ENCODE data around the gene MPV17L2.
A peak's percentile ranks its signal among the peaks of the same experiment; 100 is the strongest.

MPV17L2 gene

DNA sequence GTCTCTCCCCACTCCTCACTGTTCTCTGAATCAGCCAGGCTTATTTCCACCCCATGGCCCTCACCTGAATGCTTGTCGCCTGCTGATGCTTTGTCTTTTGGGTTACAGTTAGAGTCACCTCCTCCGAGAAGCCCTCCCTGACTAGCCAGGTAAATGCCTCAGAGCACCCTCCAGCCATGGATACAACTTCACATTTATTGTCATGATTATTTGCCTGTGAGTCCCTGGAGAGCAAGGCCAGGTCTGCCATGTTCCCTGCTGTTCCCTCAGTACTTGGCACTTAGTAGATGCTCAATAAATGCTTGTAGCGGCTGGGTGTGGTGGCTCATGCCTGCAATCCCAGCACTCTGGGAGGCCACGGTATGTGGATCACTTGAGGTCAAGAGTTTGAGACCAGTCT lies 36.9 kb downstream of the MPV17L2 start:
- peaks cover 6% of the 10 kb centered on the region for H3K27me3 ChIP-seq (ENCODE audit: insufficient read depth, low read length, poor library complexity)

DNA sequence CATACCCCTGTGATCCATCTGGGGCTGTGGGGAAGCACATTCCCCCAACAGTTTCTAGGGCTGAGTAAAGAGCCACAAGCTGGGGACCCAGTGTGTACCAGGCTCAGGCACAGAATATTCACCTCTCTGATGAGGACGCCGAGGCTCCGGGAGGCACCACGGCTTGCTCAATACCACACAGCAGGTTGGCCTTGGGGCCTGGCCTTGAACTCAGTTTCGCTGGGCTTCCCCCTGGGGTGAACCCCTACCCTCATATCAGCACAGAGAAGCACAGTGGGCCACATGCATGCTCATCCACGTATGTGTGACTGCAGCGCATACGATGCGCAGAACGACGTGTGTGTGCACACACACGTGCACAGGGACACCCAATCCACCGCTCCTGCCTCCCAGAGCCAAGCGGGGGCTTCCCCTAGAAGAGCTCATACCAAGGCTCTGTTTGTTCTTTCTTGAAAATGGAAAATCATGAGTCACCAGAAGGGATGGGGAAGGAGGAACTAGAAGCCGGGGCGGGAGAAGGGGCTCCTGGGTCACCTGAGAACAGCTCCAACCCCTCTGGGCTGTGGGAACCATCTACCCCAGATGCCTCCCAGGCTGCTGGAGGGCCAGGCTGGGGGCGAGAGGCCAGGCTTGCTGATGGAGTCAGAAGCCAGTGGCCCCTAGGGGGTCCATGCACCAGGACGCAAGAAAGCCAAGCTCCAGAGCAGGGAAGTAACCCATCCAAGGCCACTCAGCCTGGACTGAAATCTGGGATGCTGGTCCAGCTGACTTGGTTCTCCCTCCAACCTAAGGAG lies 38.1 kb downstream of the MPV17L2 start:
- no peak overlapping the region for H3K4me3 ChIP-seq (ENCODE audit: low read length)
- no peak overlapping the region for H3K23ac ChIP-seq (ENCODE audit: low read length)
- H2AK5ac ChIP-seq (ENCODE audit: low read length), result no peak overlapping the region
- H3K56ac ChIP-seq (ENCODE audit: low read length), result peak overlapping the region; percentile 59
- WGBS (ENCODE audit: extremely low coverage, insufficient coverage, low lambda C conversion rate), result no CpG with 5 or more reads among the region's 18 CpGs
- H3K27me3 ChIP-seq (ENCODE audit: insufficient read depth, low read length, poor library complexity), result no peaks in the 10 kb centered on the region
- no peak overlapping the region for H4K8ac ChIP-seq (ENCODE audit: low read depth, low read length)
- no peak overlapping the region for H2BK15ac ChIP-seq (replicated peaks; ENCODE audit: low read depth)
- H3K4me1 ChIP-seq (ENCODE audit: control insufficient read depth, low read depth, low read length), result peaks cover 6% of the 10 kb centered on the region
- H3K4me2 ChIP-seq (ENCODE audit: low read length), result no peak overlapping the region
- no peak overlapping the region for H3K4ac ChIP-seq (ENCODE audit: low read depth, low read length)
- H3K79me2 ChIP-seq (ENCODE audit: control insufficient read depth, insufficient read depth, low read length), result no peaks in the 10 kb centered on the region
- H3K27ac ChIP-seq (ENCODE audit: low read depth, low read length), result no peak overlapping the region
- H2BK120ac ChIP-seq (ENCODE audit: low read depth, low read length), result no peak overlapping the region
- H3K18ac ChIP-seq (ENCODE audit: low read length), result no peak overlapping the region
- H3K36me3 ChIP-seq (ENCODE audit: control insufficient read depth, insufficient read depth, low read length), result no peaks in the 10 kb centered on the region
- no peak overlapping the region for H4K5ac ChIP-seq (ENCODE audit: low read length)
- no peak for DNase-seq
- H3K9ac ChIP-seq (ENCODE audit: low read length), result no peak overlapping the region
- H2BK5ac ChIP-seq (ENCODE audit: low read length), result no peak overlapping the region
- H3K79me1 ChIP-seq (ENCODE audit: low read length), result no peaks in the 10 kb centered on the region

More for the DNA sequence above, 36.9 kb downstream of the MPV17L2 start:
- H3K4me2 ChIP-seq (ENCODE audit: low read length), result no peak overlapping the region
- no peak overlapping the region for H2BK15ac ChIP-seq (replicated peaks; ENCODE audit: low read depth)
- no peak overlapping the region for H2AK5ac ChIP-seq (ENCODE audit: low read length)
- no peaks in the 10 kb centered on the region for H3K79me2 ChIP-seq (ENCODE audit: control insufficient read depth, insufficient read depth, low read length)
- H4K8ac ChIP-seq (ENCODE audit: low read depth, low read length), result no peak overlapping the region
- WGBS (ENCODE audit: extremely low coverage, insufficient coverage, low lambda C conversion rate), result no CpG with 5 or more reads among the region's 4 CpGs
- H3K36me3 ChIP-seq (ENCODE audit: control insufficient read depth, insufficient read depth, low read length), result no peaks in the 10 kb centered on the region
- peaks cover 6% of the 10 kb centered on the region for H3K4me1 ChIP-seq (ENCODE audit: control insufficient read depth, low read depth, low read length)
- no peak overlapping the region for H3K27ac ChIP-seq (ENCODE audit: low read depth, low read length)
- H3K9ac ChIP-seq (ENCODE audit: low read length), result no peak overlapping the region
- H2BK5ac ChIP-seq (ENCODE audit: low read length), result no peak overlapping the region
- H3K23ac ChIP-seq (ENCODE audit: low read length), result no peak overlapping the region
- no peak overlapping the region for H2BK120ac ChIP-seq (ENCODE audit: low read depth, low read length)
- H3K4me3 ChIP-seq (ENCODE audit: low read length), result no peak overlapping the region
- DNase-seq, result no peak
- no peak overlapping the region for H3K4ac ChIP-seq (ENCODE audit: low read depth, low read length)
- H3K56ac ChIP-seq (ENCODE audit: low read length), result no peak overlapping the region
- no peaks in the 10 kb centered on the region for H3K79me1 ChIP-seq (ENCODE audit: low read length)
- H3K18ac ChIP-seq (ENCODE audit: low read length), result no peak overlapping the region
- H4K5ac ChIP-seq (ENCODE audit: low read length), result no peak overlapping the region

DNA sequence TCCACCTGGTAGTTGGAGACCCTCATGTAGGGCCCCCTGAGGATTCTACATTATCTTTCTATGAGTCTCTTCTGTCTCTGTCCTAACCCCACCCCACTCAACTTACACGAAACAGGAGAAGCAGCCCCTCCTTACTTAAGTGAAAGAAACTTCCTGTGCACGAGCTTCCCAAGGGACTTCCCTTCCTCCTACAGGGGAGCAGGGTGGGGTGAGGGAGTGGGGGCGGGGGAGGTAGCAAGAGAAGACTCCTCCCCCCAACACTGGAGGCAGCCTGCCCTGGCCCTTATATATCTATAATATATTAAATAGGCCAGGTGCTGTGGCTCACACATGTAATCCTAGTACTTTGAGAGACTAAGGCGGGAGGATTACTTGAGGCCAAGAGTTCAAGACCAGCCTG lies 38.8 kb downstream of the MPV17L2 start:
- H2BK15ac ChIP-seq (replicated peaks; ENCODE audit: low read depth), result no peak overlapping the region
- no peak overlapping the region for H3K4me2 ChIP-seq (ENCODE audit: low read length)
- no peak overlapping the region for H3K4ac ChIP-seq (ENCODE audit: low read depth, low read length)
- no peak overlapping the region for H3K9ac ChIP-seq (ENCODE audit: low read length)
- no peaks in the 10 kb centered on the region for H3K79me2 ChIP-seq (ENCODE audit: control insufficient read depth, insufficient read depth, low read length)
- H2AK5ac ChIP-seq (ENCODE audit: low read length), result no peak overlapping the region
- WGBS (ENCODE audit: extremely low coverage, insufficient coverage, low lambda C conversion rate), result no CpG with 5 or more reads among the region's 4 CpGs
- no peaks in the 10 kb centered on the region for H3K79me1 ChIP-seq (ENCODE audit: low read length)
- DNase-seq, result no peak
- no peaks in the 10 kb centered on the region for H3K27me3 ChIP-seq (ENCODE audit: insufficient read depth, low read length, poor library complexity)
- H4K5ac ChIP-seq (ENCODE audit: low read length), result no peak overlapping the region
- H3K4me1 ChIP-seq (ENCODE audit: control insufficient read depth, low read depth, low read length), result peaks cover 6% of the 10 kb centered on the region
- no peak overlapping the region for H3K18ac ChIP-seq (ENCODE audit: low read length)
- H2BK120ac ChIP-seq (ENCODE audit: low read depth, low read length), result no peak overlapping the region
- no peak overlapping the region for H3K23ac ChIP-seq (ENCODE audit: low read length)
- H4K8ac ChIP-seq (ENCODE audit: low read depth, low read length), result no peak overlapping the region
- no peaks in the 10 kb centered on the region for H3K36me3 ChIP-seq (ENCODE audit: control insufficient read depth, insufficient read depth, low read length)
- H3K27ac ChIP-seq (ENCODE audit: low read depth, low read length), result no peak overlapping the region
- no peak overlapping the region for H2BK5ac ChIP-seq (ENCODE audit: low read length)
- no peak overlapping the region for H3K4me3 ChIP-seq (ENCODE audit: low read length)
- no peak overlapping the region for H3K56ac ChIP-seq (ENCODE audit: low read length)

DNA sequence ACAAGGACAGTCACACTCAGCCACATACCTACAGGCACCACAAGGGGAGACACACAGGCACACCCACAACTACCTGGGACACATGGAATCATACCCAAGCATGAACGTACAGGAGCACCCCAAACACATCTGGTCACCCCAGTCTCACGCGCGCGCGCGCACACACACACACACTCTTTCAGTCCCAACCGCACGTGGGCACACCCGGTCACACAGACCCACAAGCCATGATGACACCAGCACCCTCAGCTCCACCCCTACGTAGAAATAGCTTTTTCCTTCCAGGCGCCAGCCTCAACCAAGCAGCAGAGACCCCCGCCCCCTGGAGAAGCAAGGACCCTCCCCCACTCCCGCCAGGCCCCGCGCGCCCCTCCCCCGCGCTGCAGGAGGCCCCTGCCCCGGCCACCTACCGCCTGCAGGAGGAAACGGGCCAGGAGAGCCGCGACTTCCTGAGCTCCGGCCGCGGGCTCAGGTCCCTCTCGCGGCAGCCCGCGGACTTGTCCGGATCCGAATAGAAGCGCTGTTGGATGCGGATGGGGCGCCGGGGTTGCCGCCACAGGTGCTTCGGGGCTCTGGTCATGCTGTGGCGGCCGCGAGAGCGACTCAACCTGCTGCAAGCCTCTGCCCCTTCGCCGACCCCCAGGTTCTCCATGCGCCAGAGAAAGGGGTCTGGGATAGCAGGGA lies 39.7 kb downstream of the MPV17L2 start:
- H3K4me1 ChIP-seq (ENCODE audit: control insufficient read depth, low read depth, low read length), result peaks cover 6% of the 10 kb centered on the region
- H4K5ac ChIP-seq (ENCODE audit: low read length), result no peak overlapping the region
- H3K18ac ChIP-seq (ENCODE audit: low read length), result no peak overlapping the region
- peak overlapping the region; percentile 83 for H3K56ac ChIP-seq (ENCODE audit: low read length)
- H3K79me1 ChIP-seq (ENCODE audit: low read length), result no peaks in the 10 kb centered on the region
- H3K27ac ChIP-seq (ENCODE audit: low read depth, low read length), result peak overlapping the region; percentile 27
- H3K36me3 ChIP-seq (ENCODE audit: control insufficient read depth, insufficient read depth, low read length), result no peaks in the 10 kb centered on the region
- no peak overlapping the region for H2AK5ac ChIP-seq (ENCODE audit: low read length)
- H3K4ac ChIP-seq (ENCODE audit: low read depth, low read length), result no peak overlapping the region
- no CpG with 5 or more reads among the region's 46 CpGs for WGBS (ENCODE audit: extremely low coverage, insufficient coverage, low lambda C conversion rate)
- H2BK15ac ChIP-seq (replicated peaks; ENCODE audit: low read depth), result no peak overlapping the region
- DNase-seq, result peak; percentile 94
- no peak overlapping the region for H2BK120ac ChIP-seq (ENCODE audit: low read depth, low read length)
- H3K9ac ChIP-seq (ENCODE audit: low read length), result peak overlapping the region; percentile 65
- no peaks in the 10 kb centered on the region for H3K79me2 ChIP-seq (ENCODE audit: control insufficient read depth, insufficient read depth, low read length)
- no peaks in the 10 kb centered on the region for H3K27me3 ChIP-seq (ENCODE audit: insufficient read depth, low read length, poor library complexity)
- no peak overlapping the region for H4K8ac ChIP-seq (ENCODE audit: low read depth, low read length)
- H3K4me3 ChIP-seq (ENCODE audit: low read length), result no peak overlapping the region
- peak overlapping the region; percentile 58 for H3K4me2 ChIP-seq (ENCODE audit: low read length)
- H3K23ac ChIP-seq (ENCODE audit: low read length), result no peak overlapping the region
- H2BK5ac ChIP-seq (ENCODE audit: low read length), result no peak overlapping the region

DNA sequence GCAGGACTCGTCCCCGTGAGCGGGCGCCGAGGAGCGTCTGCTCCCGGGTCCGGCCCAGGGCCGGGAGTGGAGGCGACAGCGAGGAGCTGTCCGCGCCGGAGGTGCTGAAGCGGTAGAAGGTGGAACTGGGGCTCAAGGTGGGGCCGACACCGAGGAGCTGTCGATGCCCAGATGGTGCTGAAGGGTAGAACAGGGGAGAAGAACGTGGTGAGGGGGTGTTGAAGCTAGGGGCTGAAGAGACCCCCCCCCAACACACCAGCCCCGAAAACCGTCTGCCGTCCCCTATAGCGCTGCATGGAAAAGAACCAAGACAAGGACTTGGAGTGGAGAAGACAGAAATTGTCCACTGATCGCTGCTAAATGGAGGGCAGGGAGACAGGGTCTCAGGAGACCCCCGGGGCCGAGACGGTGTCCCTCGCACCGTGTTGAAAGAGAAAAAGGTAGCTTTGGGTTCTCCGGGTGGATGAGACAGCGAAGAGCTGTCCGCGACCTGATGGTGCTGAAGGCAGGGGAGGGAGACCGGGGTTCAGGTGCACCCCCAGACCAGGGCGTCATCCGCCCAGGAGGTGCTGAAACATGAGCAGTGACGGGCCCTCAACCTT lies 40.3 kb downstream of the MPV17L2 start:
- DNase-seq, result no peak
- Histone ChIP-seq H3K4me1 (ENCODE audit: control insufficient read depth, low read depth, low read length) (peaks cover 6% of the 10 kb centered on the region), H2AK5ac (ENCODE audit: low read length) (no peak overlapping the region), H4K8ac (ENCODE audit: low read depth, low read length) (no peak overlapping the region), H3K56ac (ENCODE audit: low read length) (no peak overlapping the region), H3K4ac (ENCODE audit: low read depth, low read length) (no peak overlapping the region), H3K27ac (ENCODE audit: low read depth, low read length) (no peak overlapping the region), H4K5ac (ENCODE audit: low read length) (no peak overlapping the region), H2BK120ac (ENCODE audit: low read depth, low read length) (no peak overlapping the region), H2BK15ac (replicated peaks; ENCODE audit: low read depth) (no peak overlapping the region), H3K79me1 (ENCODE audit: low read length) (no peaks in the 10 kb centered on the region), H3K18ac (ENCODE audit: low read length) (no peak overlapping the region), H2BK5ac (ENCODE audit: low read length) (no peak overlapping the region), H3K23ac (ENCODE audit: low read length) (no peak overlapping the region), H3K4me3 (ENCODE audit: low read length) (no peak overlapping the region), H3K36me3 (ENCODE audit: control insufficient read depth, insufficient read depth, low read length) (no peaks in the 10 kb centered on the region), H3K79me2 (ENCODE audit: control insufficient read depth, insufficient read depth, low read length) (no peaks in the 10 kb centered on the region), H3K27me3 (ENCODE audit: insufficient read depth, low read length, poor library complexity) (no peaks in the 10 kb centered on the region), H3K4me2 (ENCODE audit: low read length) (peak overlapping the region; percentile 54), H3K9ac (ENCODE audit: low read length) (no peak overlapping the region)
- WGBS (ENCODE audit: extremely low coverage, insufficient coverage, low lambda C conversion rate), result no CpG with 5 or more reads among the region's 37 CpGs

Data from mesendoderm (in vitro differentiated cells).